GM12872 (cell line): Measurements from ENCODE around the gene USO1.

Source experiments
- TF ChIP-seq, protein P1 (sequence below): IDR thresholded peaks from 3 replicates; pipeline ENCODE4 v1.5.1; 2011; ENCODE audit warnings: low read depth, mild to moderate bottlenecking, low read length, moderate library complexity; ENCODE audit not compliant: insufficient read depth

USO1 gene

DNA sequence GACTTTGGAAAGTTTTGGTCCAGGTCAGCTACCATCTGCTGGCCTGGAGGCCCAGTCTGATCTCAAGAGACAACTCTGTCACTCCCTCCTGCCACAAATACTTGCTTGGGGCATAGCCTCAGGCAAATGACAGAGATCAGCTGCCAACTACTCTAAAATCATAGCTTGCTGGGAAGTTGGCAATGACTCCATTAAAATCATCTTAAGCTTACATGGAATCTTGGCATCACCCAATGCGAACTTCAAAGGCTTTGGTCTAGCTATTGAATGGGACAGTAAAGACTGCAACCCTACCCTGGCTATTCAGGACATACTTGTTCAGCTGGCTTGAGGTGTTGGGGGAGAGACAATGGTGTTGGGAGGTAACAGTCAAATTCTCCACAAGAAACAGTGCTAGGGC is 7.0 kb upstream of the USO1 start:
- TF ChIP-seq, protein P1, sequence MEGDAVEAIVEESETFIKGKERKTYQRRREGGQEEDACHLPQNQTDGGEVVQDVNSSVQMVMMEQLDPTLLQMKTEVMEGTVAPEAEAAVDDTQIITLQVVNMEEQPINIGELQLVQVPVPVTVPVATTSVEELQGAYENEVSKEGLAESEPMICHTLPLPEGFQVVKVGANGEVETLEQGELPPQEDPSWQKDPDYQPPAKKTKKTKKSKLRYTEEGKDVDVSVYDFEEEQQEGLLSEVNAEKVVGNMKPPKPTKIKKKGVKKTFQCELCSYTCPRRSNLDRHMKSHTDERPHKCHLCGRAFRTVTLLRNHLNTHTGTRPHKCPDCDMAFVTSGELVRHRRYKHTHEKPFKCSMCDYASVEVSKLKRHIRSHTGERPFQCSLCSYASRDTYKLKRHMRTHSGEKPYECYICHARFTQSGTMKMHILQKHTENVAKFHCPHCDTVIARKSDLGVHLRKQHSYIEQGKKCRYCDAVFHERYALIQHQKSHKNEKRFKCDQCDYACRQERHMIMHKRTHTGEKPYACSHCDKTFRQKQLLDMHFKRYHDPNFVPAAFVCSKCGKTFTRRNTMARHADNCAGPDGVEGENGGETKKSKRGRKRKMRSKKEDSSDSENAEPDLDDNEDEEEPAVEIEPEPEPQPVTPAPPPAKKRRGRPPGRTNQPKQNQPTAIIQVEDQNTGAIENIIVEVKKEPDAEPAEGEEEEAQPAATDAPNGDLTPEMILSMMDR, result no peak

DNA sequence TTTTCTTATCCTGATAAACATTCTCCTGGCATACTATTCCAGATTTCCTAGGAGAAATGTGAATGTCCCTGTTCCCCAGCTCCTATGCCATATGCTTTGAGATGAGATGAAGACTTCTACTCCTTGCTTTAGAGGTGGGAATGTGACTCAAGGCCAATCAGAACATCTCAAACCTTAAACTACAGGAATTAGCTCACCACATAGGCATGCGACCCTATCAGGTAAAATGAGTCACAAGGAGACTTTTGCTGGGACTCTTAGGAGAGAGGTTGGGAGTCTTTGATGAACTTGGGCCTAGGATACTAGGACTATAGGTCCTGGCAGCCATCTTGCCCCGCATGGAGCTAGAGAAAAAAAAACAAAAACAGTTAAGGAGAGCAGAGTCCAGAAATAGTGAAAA is 5.8 kb upstream of the USO1 start:
- TF ChIP-seq, protein P1, result no peak

DNA sequence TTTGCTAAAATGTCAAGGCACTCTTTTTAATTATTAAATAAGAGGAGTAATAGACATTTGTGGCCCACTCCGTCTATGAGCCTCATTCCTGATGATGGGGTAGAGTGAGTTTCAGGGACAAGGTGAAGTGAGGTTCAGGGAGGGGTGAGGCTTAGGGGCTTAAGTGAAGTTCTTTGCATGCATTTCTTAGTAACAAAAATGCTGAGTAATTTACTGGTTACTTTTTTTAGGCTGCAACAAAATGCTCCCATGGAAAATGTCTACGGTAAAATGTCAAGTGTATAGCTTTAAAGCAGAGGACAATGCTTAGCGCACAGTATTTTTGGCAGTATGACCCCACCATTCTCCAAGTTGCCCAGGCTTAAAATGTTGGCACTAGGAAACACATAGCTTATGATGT is 2.0 kb upstream of the USO1 start:
- TF ChIP-seq, protein P1, result no peak

DNA sequence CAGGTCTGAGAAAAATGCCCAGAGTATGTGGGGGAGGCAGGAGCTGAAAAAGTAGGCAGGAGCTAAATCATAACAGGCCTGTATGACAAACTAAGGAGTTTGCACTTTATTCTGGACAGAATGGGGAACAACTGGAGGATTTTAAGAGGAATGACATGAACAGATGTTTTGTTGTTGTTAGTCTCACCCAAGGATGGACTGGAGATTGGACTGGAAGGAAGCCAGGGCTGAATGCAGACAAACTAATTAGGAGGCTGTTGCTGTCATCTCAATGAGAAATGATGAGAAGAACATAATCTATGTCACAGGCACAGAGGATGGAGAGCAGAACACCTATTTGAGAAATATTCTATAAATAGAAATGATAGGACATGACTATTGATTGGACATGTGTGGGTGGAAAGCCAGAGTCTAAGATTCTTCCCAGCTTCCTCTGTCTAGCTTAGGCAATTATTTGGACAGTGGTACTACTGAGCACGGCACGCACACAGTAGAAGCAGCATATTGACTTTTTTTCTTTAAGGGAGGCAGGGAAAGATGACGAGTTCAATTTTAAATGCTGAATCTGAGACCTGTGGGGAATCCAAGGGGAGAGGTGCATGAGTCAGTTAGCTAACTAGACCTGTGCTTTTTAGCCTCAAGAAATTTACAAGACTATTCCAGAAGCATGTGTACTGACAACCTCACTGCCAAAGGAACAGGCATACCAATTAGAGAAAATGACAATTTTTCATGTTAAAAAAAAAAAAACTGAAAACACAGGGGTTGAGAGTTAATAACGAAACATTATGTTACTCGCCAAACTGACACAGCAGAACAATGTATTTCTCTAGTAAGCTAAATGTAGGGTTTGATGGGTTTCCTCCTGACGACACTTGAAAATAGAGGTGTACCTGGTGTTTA is 963 bp upstream of the USO1 start:
- TF ChIP-seq, protein P1, result no peak

DNA sequence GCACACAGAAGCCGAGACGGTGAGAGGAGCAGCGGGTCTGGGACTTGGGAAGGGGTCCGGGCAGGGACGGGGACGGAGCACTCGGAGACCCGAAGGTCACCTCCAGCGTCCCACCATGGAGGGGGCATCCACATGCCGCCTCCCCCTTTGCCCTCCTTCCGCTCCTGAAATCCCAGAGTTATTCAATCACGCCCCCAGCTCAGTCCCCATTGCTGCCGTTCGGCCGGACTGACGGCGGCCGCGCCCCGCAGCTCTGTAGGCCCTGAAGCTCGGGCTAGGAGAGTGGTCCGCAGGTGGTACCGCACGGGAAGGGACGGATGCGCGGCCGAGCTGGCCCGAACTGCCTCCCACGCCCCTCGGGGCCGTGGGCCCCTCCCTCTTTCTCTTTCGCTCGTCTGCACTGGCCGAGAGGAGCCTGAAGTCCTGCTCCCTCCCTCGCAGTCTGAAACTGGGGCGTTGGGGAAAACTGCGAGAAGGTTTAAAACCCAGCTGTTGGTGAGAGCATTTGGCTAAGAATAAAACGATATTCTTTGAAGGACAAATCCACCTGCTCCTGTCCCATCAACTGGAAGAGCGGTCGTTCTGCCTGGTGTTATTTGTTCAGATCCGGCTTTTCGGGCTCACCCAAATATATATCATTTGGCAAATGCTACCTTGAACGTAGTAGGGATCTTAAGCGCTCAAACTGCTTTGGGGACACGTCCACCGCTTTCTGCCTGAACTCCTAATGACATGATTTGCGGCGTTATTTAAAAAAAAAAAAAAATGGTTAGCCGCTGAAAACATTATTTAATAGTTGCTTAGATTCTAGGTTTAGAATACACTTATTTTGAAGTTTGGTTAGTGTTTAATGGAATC is 719 bp downstream of the USO1 start:
- TF ChIP-seq, protein P1, result no peak

DNA sequence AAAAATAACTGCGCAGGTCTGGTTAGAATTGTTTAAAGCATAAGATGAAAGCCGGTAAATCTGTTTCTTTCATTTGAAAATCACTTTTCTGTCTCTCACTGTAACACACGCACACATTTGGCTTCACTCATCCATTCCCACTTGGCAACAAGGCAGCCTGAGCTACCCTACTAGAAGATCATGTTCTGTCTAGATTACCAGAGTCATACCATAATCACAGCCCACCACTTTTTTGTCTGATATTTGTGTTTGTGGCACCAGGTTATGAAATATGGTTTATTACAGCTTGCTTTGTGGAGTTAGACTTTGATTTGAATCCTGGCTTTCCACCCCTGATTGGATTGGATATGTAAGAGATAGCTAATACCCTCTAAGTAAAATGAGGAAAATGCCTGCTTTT is 2.2 kb downstream of the USO1 start:
- TF ChIP-seq, protein P1, result no peak

DNA sequence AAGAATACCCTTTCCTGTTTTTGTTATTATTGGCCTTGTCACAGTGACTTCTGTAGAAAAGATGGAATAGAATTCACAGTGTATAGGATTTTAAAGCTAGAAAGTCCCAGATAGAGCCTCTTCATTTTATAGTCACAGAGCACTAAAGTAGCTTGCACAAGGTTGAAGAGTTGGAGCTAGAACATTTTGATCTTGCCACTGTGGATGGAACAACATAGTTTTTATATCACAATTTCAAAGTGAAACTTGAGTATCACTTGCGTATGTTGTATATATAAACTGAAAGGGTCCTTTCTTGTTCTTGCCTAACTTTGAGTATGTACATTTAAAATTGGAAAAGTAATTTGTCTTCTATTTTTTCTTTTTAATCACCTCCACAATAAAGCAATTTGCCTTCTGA is 2.7 kb downstream of the USO1 start:
- TF ChIP-seq, protein P1, result no peak
